GM21528 (cell line): ENCODE results near the gene SPAG16.

Experiments used
- ATAC-seq: cut with Tn5 transposase; IDR thresholded peaks from one replicate; pipeline ENCODE4 v1.9.1; 2021; ENCODE audit warnings: mild to moderate bottlenecking, moderate library complexity; ENCODE audit not compliant: unreplicated experiment, low FRiP score

SPAG16 gene

DNA sequence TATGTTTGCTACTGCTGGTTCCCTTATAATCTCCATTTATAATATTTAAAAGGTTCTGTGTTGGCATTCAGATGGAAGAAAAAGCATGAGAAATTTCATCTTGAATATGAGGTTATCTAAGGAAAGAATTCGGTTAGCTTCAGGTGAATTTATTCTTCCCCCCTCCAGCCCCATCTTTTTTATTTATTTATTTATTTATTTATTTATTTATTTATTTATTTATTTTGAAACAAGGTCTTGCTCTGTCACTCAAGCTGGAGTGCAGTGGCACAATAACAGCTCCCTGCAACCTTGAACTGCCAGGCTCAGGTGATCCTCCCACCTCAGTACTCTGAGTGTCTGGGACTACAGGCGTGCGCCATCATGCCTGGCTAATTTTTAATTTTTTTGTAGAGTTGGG lies 1031.1 kb downstream of the SPAG16 start:
- ATAC-seq, result no peak

GRCh38 chr2:214320211-214320610 lies 1035.9 kb downstream of the SPAG16 start:
- ATAC-seq, result no peak

DNA sequence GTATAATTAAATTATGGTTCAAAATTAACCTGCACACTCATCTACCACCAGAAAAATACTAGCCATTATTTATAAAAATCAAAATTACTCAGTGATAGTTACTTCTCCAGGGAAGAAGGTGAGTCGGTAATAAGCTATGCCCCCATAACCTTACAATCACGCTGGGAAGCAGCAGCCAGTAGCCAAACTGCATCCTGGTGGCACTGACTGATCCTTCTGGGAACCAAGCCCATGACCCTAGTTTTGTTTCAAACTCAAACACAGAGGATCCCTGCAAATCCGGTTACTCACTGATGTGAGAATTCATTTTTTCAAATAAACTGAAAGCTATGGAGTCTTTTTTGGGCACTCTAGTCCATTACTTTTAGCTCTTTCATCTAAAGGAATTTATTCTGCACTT lies 1038.4 kb downstream of the SPAG16 start:
- no peak for ATAC-seq

- ATAC-seq, result no peak
Measured at GRCh38 chr2:214325404-214325803, 1041.1 kb downstream of the SPAG16 start.

DNA sequence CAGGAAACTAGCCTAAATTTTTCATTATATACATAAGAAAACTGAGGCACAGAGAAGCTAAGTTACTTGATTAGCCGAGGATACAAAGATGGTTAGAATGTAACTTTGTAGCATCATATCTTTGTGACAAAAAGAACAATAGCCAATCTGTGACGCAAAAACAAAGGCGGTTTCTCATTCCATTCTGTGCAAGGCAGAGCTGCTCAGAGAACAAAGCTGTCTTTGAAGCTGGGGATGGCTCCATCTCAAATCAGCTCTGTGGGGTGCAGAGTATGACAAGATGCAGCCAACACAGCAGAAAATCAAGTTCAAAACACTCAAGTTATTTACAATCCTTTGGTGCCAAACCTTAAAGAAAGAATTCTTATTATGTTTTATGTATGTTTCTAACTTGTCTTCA lies 1044.7 kb downstream of the SPAG16 start:
- no peak for ATAC-seq

GRCh38 chr2:214341646-214342045 lies 1057.4 kb downstream of the SPAG16 start:
- no peak for ATAC-seq

GRCh38 chr2:214358506-214358905 lies 1074.2 kb downstream of the SPAG16 start:
- no peak for ATAC-seq

- no peak for ATAC-seq
Measured at GRCh38 chr2:214361116-214361515, 1076.9 kb downstream of the SPAG16 start.

DNA sequence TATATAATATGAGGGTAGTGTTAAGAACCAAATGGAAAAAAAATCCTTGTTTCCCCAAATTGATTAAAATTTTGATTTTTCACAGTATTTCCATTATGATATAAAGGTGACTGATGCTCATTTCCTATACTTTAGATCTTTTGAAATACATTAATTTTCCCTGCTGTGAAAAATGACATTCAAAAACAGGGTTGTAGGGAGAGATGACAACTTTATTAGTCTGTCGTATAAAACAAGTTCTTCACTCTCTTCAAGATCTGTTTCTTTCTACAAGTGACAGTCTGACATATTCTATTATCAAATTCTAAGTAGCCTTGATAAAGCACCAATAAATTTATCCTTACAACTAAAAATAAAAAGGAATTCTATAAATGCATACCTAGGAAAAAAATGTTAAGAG lies 1081.3 kb downstream of the SPAG16 start:
- no peak for ATAC-seq

DNA sequence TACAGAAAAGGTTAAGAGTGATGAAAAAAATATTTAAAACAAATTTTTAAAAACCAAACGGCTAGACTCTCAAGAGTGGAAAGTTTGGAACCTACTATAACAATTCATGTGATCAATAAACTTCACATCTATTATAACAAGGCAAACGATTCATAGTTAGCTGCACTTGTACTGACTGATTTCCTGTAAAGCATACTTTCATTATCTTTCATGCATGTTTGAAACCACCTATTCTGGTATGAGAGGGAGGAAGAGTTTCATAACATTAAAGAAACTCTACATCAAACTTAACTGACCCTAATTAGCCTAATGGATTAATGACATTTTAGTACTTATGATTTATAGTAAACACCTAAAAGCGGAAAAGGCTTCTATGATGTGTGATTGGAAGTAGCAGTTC lies 1082.9 kb downstream of the SPAG16 start:
- ATAC-seq, result no peak

DNA sequence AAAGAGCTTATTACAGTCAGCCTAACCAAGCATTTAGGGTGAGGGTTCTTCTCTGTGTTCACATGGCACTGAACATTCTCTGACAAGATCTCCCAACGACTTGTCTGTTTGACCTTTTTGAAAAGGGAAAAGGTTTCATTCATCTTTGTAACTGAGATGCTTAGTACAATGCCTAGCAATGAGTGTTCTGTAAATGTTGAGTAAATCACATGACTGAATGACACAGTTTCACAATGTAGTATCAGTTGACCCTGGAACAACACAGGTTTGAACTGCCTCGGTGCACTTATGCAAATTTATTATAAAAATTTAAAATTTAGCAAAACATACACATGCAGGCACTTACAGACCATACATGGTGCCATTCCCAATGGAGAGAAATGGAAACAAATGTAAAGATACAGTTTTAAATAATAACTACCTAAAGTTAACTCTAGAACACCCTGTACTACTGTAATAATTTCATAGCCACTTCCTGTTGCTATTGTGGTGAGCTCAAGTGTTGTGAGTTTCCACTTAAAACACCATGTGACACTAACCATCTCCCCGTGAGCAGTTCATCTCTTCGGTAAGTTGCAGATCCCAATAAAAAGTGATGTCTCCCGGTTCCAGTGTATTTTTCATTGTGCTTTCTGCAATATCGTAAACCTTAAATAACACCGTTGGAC lies 1092.5 kb downstream of the SPAG16 start:
- no peak for ATAC-seq

DNA sequence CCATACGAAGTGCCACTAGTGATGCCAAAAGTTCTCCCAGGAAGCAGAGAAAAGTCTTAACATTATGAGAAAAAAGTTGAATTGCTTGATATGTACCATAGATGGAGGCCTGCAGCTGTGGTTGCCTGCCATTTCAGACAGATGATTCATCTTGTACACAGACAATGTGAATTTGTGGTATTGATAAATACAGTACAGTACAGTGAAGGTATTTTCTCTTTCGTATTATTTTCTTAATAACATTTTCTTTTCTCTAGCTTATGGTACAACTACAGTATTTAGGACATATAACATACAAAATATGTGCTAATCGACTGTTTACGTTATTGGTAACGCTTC lies 1093.0 kb downstream of the SPAG16 start:
- no peak for ATAC-seq

- ATAC-seq, result no peak
Measured at GRCh38 chr2:214378455-214379103, 1094.3 kb downstream of the SPAG16 start.

DNA sequence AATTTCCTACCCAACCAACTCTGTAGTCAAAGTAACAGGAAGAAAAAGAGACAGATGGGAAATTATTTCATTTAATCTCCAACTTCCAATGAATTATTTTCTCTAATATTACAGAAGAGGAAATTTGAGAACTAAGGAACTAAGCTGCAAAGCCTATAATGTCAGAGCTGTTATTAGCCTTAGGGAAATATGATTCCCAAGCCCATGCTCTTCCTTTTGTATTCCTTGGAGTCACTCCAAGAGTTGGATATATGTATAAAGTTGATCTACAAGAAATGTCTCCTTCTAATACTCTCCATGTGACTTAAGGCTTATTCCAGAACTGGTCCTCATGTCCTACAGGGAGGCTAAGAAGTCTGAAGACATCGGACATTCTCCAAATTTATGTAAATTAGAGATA lies 1095.0 kb downstream of the SPAG16 start:
- no peak for ATAC-seq

DNA sequence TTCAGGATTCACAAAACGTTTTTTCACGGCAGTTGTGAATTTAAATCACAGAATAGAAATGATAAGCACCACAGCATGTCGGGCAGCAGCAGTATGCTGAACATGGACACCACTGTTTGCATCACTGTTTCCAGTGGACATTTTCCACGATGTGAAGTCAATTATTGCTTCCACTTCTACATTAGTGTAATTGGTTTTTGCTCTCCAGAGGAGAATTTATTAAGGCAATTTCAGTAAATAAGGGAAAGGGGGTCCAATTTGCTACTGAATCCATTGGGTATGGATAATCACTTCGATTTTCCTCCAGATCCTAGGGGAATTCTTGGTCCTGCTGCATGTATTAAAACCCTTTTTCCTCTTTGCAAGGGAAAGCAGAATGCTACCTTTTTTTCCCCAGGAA lies 1096.4 kb downstream of the SPAG16 start:
- no peak for ATAC-seq

- ATAC-seq, result no peak
Measured at GRCh38 chr2:214382229-214382628, 1098.0 kb downstream of the SPAG16 start.

GRCh38 chr2:214386720-214387119 lies 1102.5 kb downstream of the SPAG16 start:
- no peak for ATAC-seq

DNA sequence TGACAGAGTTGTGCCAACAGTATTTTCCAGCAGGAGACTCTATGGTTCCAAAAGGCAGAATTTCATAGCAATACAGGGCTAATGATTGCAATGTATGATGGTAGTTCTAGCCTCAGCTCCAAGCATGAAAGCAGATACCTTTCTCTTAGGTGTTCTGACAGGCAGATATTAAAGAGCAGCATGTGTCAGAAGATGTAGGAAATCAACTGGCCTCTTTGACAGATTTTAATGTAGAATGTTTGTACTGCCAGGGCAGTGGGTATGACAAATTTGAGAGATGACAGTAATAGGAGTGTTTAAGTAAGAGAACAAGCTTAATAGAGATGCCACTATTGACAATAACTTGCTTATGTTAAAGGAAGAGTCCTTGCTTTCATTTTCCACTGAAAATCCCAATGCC lies 1105.1 kb downstream of the SPAG16 start:
- no peak for ATAC-seq

GRCh38 chr2:214393796-214394195 lies 1109.5 kb downstream of the SPAG16 start:
- ATAC-seq, result no peak

DNA sequence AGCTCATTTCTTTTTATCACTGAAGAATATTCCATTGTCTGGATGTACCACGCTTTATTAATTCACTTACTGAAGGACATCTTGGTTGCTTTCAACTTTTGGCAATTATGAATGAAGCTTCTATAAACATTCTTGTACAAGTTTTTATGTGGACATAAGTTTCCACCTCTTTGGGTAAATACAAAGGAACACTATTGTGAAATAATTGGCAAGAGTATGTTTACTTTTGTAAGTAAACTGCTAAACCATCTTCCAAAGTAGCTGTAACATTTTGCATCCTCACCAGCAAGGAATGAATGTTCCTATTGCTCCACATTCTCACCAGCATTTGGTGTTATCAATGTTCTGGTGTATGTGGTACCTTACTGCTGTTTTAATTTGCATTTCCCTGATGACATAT lies 1110.8 kb downstream of the SPAG16 start:
- ATAC-seq, result no peak

DNA sequence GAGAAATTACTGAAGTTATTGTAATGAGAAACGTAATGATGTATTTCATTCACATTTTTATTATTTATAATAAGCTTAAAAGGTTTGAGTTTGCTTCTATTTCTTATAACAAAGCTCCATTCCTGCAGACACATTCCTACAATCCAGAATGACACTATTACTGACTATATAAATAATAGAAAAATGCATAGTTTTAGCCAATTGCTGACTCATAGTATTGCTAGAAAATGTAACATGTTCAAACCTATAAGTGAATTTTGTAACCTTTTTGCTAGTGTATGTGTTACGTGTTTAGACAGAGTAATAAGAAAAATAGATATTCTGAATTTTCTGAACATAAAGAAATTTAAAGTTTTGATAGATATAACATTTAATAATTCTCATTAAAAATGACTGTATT lies 1117.3 kb downstream of the SPAG16 start:
- ATAC-seq, result no peak

DNA sequence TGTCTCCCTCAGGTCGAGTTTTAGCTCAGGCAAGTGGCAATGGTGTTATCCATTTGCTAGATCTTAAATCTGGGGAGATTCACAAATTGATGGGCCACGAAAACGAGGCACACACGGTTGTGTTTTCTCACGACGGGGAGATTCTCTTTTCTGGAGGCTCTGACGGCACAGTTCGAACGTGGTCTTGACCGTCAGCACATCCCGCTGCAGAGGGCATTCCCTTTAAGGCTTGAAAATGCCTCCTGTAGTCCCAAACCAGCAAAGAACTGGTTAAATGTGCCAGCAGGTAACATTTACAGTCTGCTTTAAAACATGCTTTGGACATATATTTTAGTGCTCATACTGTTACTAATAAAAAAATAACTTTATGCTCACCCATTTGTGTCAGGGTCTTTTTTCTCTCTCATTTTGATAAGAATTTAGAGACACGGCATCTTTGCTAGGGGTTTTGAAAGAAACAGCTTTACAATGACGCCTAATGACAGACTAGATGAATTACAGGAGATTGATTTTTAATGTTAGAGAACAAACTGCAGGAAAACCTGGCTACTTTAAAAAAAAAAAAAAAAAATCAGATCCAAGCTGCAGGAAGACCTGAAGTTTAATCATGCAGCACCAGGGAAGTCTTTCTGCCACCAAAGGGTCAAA lies 1126.0 kb downstream of the SPAG16 start:
- no peak for ATAC-seq
